ENCODE data around the gene HIVEP2.
A peak's percentile ranks its signal among the peaks of the same experiment; 100 is the strongest.

The HIVEP2 gene

GRCh38 chr6:142945446-142946180 lies 637 bp upstream of the HIVEP2 start:
- peak; percentile 70 for DNase-seq

GRCh38 chr6:142944124-142945048 lies 590 bp downstream of the HIVEP2 start:
- DNase-seq, result peak; percentile 91

GRCh38 chr6:142943711-142944123 lies 1.3 kb downstream of the HIVEP2 start:
- DNase-seq, result peak; percentile 39

GRCh38 chr6:142942805-142943227 lies 2.2 kb downstream of the HIVEP2 start:
- no peak for DNase-seq

GRCh38 chr6:142942238-142942637 lies 2.7 kb downstream of the HIVEP2 start:
- DNase-seq, result no peak

- no peak for DNase-seq
Measured at GRCh38 chr6:142941018-142941417, 4.0 kb downstream of the HIVEP2 start.

GRCh38 chr6:142940487-142940886 lies 4.5 kb downstream of the HIVEP2 start:
- DNase-seq, result no peak

- DNase-seq, result no peak
Measured at GRCh38 chr6:142938510-142938909, 6.5 kb downstream of the HIVEP2 start.

GRCh38 chr6:142937986-142938385 lies 7.0 kb downstream of the HIVEP2 start:
- no peak for DNase-seq

GRCh38 chr6:142935553-142936517 lies 9.1 kb downstream of the HIVEP2 start:
- DNase-seq, result no peak

GRCh38 chr6:142934599-142934998 lies 10.4 kb downstream of the HIVEP2 start:
- DNase-seq, result no peak

GRCh38 chr6:142934106-142934505 lies 10.9 kb downstream of the HIVEP2 start:
- DNase-seq, result no peak

- DNase-seq, result no peak
Measured at GRCh38 chr6:142933701-142934100, 11.3 kb downstream of the HIVEP2 start.

- no peak for DNase-seq
Measured at GRCh38 chr6:142932889-142933288, 12.1 kb downstream of the HIVEP2 start.

- no peak for DNase-seq
Measured at GRCh38 chr6:142929751-142930358, 15.1 kb downstream of the HIVEP2 start.

- no peak for DNase-seq
Measured at GRCh38 chr6:142927904-142928303, 17.1 kb downstream of the HIVEP2 start.

GRCh38 chr6:142927271-142927580 lies 17.8 kb downstream of the HIVEP2 start:
- no peak for DNase-seq

- peak; percentile 54 for DNase-seq
Measured at GRCh38 chr6:142926494-142927270, 18.3 kb downstream of the HIVEP2 start.

- no peak for DNase-seq
Measured at GRCh38 chr6:142926177-142926493, 18.8 kb downstream of the HIVEP2 start.

GRCh38 chr6:142925575-142926110 lies 19.3 kb downstream of the HIVEP2 start:
- DNase-seq, result no peak

- DNase-seq, result no peak
Measured at GRCh38 chr6:142918339-142919042, 26.5 kb downstream of the HIVEP2 start.

All from activated naive CD4-positive, alpha-beta T cell treated with anti-CD3 and anti-CD28 coated beads, Interleukin-2, amount 50 U/mL, for 16 hours (primary cell).